Measurements from ENCODE around the gene LINC00237.

The LINC00237 gene

GRCh38 chr20:21092806-21093205, 13.4 kb downstream of the LINC00237 start:
- no peak for DNase-seq

GRCh38 chr20:21090721-21091120, 15.4 kb downstream of the LINC00237 start:
- no peak for DNase-seq

- DNase-seq: peak; percentile 8
Measured at GRCh38 chr20:21090111-21090618, 16.0 kb downstream of the LINC00237 start.

GRCh38 chr20:21089391-21089790, 16.8 kb downstream of the LINC00237 start:
- DNase-seq: no peak

- no peak for DNase-seq
Measured at GRCh38 chr20:21087862-21088540, 18.2 kb downstream of the LINC00237 start.

- DNase-seq: no peak
Measured at GRCh38 chr20:21083825-21084325, 22.3 kb downstream of the LINC00237 start.

GRCh38 chr20:21082584-21082983, 23.6 kb downstream of the LINC00237 start:
- no peak for DNase-seq

- no peak for DNase-seq
Measured at GRCh38 chr20:21077809-21078345, 28.3 kb downstream of the LINC00237 start.

- DNase-seq: no peak
Measured at GRCh38 chr20:21076073-21076472, 30.1 kb downstream of the LINC00237 start.

GRCh38 chr20:21075471-21075870, 30.7 kb downstream of the LINC00237 start:
- DNase-seq: no peak

- no peak for DNase-seq
Measured at GRCh38 chr20:21074605-21075336, 31.4 kb downstream of the LINC00237 start.

- DNase-seq: no peak
Measured at GRCh38 chr20:21067255-21067654, 38.9 kb downstream of the LINC00237 start.

GRCh38 chr20:21064924-21065323, 41.2 kb downstream of the LINC00237 start:
- DNase-seq: no peak

- DNase-seq: no peak
Measured at GRCh38 chr20:21063276-21063675, 42.9 kb downstream of the LINC00237 start.

- no peak for DNase-seq
Measured at GRCh38 chr20:21053002-21053762, 53.0 kb downstream of the LINC00237 start.

GRCh38 chr20:21052686-21053001, 53.5 kb downstream of the LINC00237 start:
- no peak for DNase-seq

- DNase-seq: no peak
Measured at GRCh38 chr20:21052241-21052640, 53.9 kb downstream of the LINC00237 start.

- DNase-seq: no peak
Measured at GRCh38 chr20:21050710-21051109, 55.4 kb downstream of the LINC00237 start.

GRCh38 chr20:21049305-21049828, 56.8 kb downstream of the LINC00237 start:
- DNase-seq: no peak

GRCh38 chr20:21048841-21049273, 57.3 kb downstream of the LINC00237 start:
- peak; percentile 42 for DNase-seq

- no peak for DNase-seq
Measured at GRCh38 chr20:21047981-21048380, 58.2 kb downstream of the LINC00237 start.

GRCh38 chr20:21046413-21047070, 59.6 kb downstream of the LINC00237 start:
- no peak for DNase-seq

Measured in CD4-positive, alpha-beta T cell treated with Interleukin-4 for 4 hours (primary cell).